Activated CD8-positive, alpha-beta memory T cell treated with anti-CD3 and anti-CD28 coated beads, Interleukin-2, amount 50 U/mL, for 48 hours (primary cell): Measurements from ENCODE around the gene SPEM1.

Source experiments
- DNase-seq: peaks from one replicate; pipeline ENCODE4 v3.0.0-alpha.2; 2020

The SPEM1 gene

GRCh38 chr17:7403043-7403726 is 16.9 kb upstream of the SPEM1 start:
- DNase-seq = no peak

- no peak for DNase-seq
Observed at GRCh38 chr17:7403727-7403976, 16.5 kb upstream of the SPEM1 start.

- DNase-seq = peak; percentile 95
Observed at GRCh38 chr17:7403977-7404736, 16.0 kb upstream of the SPEM1 start, which contains the start of gene TMEM256. TMEM256 (minus strand) TSS chr17:7404097; CDS start chr17:7404084, 13 bp downstream.

GRCh38 chr17:7404737-7405349 is 15.3 kb upstream of the SPEM1 start:
- DNase-seq = peak; percentile 70

GRCh38 chr17:7405350-7406234 is 14.5 kb upstream of the SPEM1 start:
- no peak for DNase-seq

GRCh38 chr17:7406235-7406825 is 13.8 kb upstream of the SPEM1 start:
- DNase-seq = no peak

GRCh38 chr17:7407082-7407481 is 13.0 kb upstream of the SPEM1 start:
- no peak for DNase-seq

GRCh38 chr17:7407485-7408251 is 12.5 kb upstream of the SPEM1 start, which contains the start of gene NLGN2:
NLGN2 (plus strand) TSS chr17:7407845; CDS start chr17:7408256, 411 bp downstream.
- DNase-seq = no peak

GRCh38 chr17:7408252-7408727 is 11.8 kb upstream of the SPEM1 start:
- no peak for DNase-seq

- no peak for DNase-seq
Observed at GRCh38 chr17:7408863-7409262, 11.3 kb upstream of the SPEM1 start.

- DNase-seq = no peak
Observed at GRCh38 chr17:7409716-7410115, 10.4 kb upstream of the SPEM1 start.

- no peak for DNase-seq
Observed at GRCh38 chr17:7410634-7411426, 9.3 kb upstream of the SPEM1 start.

- DNase-seq = no peak
Observed at GRCh38 chr17:7411427-7411750, 8.7 kb upstream of the SPEM1 start.

- no peak for DNase-seq
Observed at GRCh38 chr17:7413346-7413985, 6.7 kb upstream of the SPEM1 start.

GRCh38 chr17:7414837-7415236 is 5.3 kb upstream of the SPEM1 start:
- DNase-seq = no peak

- no peak for DNase-seq
Observed at GRCh38 chr17:7415784-7416183, 4.3 kb upstream of the SPEM1 start.

GRCh38 chr17:7416323-7416722 is 3.8 kb upstream of the SPEM1 start:
- no peak for DNase-seq

- DNase-seq = no peak
Observed at GRCh38 chr17:7417056-7417655, 3.0 kb upstream of the SPEM1 start.

GRCh38 chr17:7418472-7419152 is 1.5 kb upstream of the SPEM1 start:
- DNase-seq = no peak

- DNase-seq = no peak
Observed at GRCh38 chr17:7421186-7421585, 1.1 kb downstream of the SPEM1 start.
